Astrocyte (in vitro differentiated cells and primary cell): ENCODE results near the gene E2F2.

Source experiments
- EZH2 ChIP-seq: IDR thresholded peaks from 2 replicates; pipeline ENCODE4 v1.6.1; 2012; ENCODE audit warnings: mild to moderate bottlenecking, low read length, inconsistent platforms; ENCODE audit not compliant: insufficient read depth
- TF ChIP-seq, protein P1 (sequence below): IDR thresholded peaks from 2 replicates; pipeline ENCODE4 v1.5.1; 2011; ENCODE audit warnings: low read depth, mild to moderate bottlenecking, inconsistent platforms, low read length, moderate library complexity; ENCODE audit not compliant: insufficient read depth

DNA sequence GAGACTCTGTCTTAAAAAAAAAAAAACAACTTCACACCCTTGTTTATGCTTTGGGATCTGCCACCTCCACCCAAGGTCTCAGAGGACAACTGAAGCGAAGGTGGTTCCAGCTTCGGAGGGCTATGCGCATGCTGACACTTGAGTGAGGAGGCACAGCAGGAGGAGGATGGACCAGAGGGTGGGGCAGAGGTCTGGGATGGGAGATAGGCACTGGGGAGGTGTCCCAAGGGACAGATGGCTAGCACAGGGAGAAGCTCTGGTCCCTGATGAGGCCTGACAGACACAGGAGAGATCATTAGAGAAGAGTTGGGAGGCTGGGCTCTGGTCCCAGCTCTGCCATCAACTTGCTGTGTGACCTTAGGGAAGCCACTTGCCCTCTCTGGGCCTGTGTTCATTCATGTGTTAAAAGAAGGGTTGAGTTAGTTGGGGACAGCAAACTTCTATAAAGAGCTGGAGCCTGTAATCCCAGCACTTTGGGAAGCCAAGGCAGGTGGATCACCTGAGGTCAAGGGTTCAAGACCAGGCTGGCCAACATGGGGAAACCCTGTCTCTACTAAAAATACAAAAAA is 16.8 kb downstream of the E2F2 start:
- TF ChIP-seq, protein P1, sequence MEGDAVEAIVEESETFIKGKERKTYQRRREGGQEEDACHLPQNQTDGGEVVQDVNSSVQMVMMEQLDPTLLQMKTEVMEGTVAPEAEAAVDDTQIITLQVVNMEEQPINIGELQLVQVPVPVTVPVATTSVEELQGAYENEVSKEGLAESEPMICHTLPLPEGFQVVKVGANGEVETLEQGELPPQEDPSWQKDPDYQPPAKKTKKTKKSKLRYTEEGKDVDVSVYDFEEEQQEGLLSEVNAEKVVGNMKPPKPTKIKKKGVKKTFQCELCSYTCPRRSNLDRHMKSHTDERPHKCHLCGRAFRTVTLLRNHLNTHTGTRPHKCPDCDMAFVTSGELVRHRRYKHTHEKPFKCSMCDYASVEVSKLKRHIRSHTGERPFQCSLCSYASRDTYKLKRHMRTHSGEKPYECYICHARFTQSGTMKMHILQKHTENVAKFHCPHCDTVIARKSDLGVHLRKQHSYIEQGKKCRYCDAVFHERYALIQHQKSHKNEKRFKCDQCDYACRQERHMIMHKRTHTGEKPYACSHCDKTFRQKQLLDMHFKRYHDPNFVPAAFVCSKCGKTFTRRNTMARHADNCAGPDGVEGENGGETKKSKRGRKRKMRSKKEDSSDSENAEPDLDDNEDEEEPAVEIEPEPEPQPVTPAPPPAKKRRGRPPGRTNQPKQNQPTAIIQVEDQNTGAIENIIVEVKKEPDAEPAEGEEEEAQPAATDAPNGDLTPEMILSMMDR: no peak
- no peak for TF ChIP-seq EZH2
